Adrenal gland (tissue), 12 donors: ENCODE data around the gene SDK1. TPM values are rescaled to one million over a fixed set of nuclear protein-coding genes. Genes with fewer than 3 reads are reported as not detected.

ENCODE experiments used
- DNase-seq, 7 donors: peaks; one replicate each; pipeline ENCODE4 v3.0.0-alpha.2; 2019 to 2020
- H3K27ac ChIP-seq, 5 donors: fragments of 200-600 bp; sonication (generic) in 4 of 5; 1 replicate in 3 of 5; 2 replicates in 2 of 5; pipeline versions ENCODE4 v1.5.1 to v1.8.0; 2016 to 2020; ENCODE audit warnings: mild to moderate bottlenecking in 1 of 5
- H3K27me3 ChIP-seq: fragments of 200-600 bp; 2 replicates; pipeline ENCODE4 v1.8.0; 2021
- H3K36me3 ChIP-seq, 2 donors: fragments of 200-600 bp; replicated peaks in 1 of 2; 1 replicate in 1 of 2; 2 replicates in 1 of 2; pipeline versions ENCODE4 v1.5.1 to v1.8.0; 2018 to 2022
- H3K4me1 ChIP-seq, 2 donors: fragments of 200-600 bp; replicated peaks in 1 of 2; 1 replicate in 1 of 2; 2 replicates in 1 of 2; pipeline versions ENCODE4 v1.5.1 to v1.8.0; 2018 to 2021
- H3K4me3 ChIP-seq, 4 donors: fragments of 200-600 bp; sonication (generic) in 3 of 4; one replicate each; pipeline ENCODE4 v1.5.1; 2016 to 2018
- H3K9me3 ChIP-seq, 3 donors: fragments of 200-600 bp; sonication (generic) in 1 of 3; replicated peaks in 1 of 3; 1 replicate in 2 of 3; 2 replicates in 1 of 3; pipeline versions ENCODE4 v1.5.1 to v1.8.0; 2016 to 2021
- CTCF ChIP-seq, 6 experiments: fragments of 450-650 bp in 4 of 6; fragments of 200-600 bp in 2 of 6; sonication (generic) in 1 of 6; IDR thresholded peaks; 1 replicate in 5 of 6; 2 replicates in 1 of 6; pipeline versions ENCODE4 v1.5.1 to v1.8.0; 2016 to 2021; ENCODE audit warnings: antibody characterized with exemption in 6 of 6, mild to moderate bottlenecking in 2 of 6, moderate library complexity in 1 of 6
- POLR2A ChIP-seq, 2 donors: fragments of 450-650 bp; IDR thresholded peaks; one replicate each; pipeline ENCODE4 v1.6.1; 2017; ENCODE audit warnings: antibody characterized with exemption in 2 of 2, mild to moderate bottlenecking in 2 of 2, moderate library complexity in 1 of 2
- WGBS, 4 donors: extraction: QIAGEN DNeasy Blood & Tissue Kit in 2 of 4; methylation state at CpG; one replicate each; pipeline versions ENCODE4 v1.1.5 to v1.1.7; 2013 to 2017; 5-methylcytosine and 5-hydroxymethylcytosine counted together
- intact Hi-C, 2 donors: fragments of 100-400 bp; cut with DNase I; formaldehyde crosslinking; loops; one replicate each; pipeline versions ENCODE4 v1.14.1 to v1.15.0; 2022 to 2023
- polyA plus RNA-seq, 3 donors: library from polyadenylated mRNA; stranded (reverse); fragments of 200-250 nt in 2 of 3; fragments of 350-450 nt in 1 of 3; fragmentation: Illumina TruSeq in 1 of 3; extraction: RNeasy Lipid Tissue Mini Kit (QIAGEN cat#74804) in 1 of 3; gene quantifications; one replicate each; pipeline ENCODE4 v1.2.3, GENCODE V29; 2013 to 2014
- total RNA-seq, 9 donors: library from RNA; depleted of rRNA in 4 of 9; stranded (reverse); fragments of >200 nt in 4 of 9; fragments of 120-200 nt in 1 of 9; fragmentation: NEBNext Ultra II Directional in 1 of 9; extraction: Animal tissue kit (Norgen Biotek cat#: 25700) in 1 of 9; gene quantifications; one replicate each; pipeline versions ENCODE4 v1.1.0 to v1.2.4, GENCODE V29; 2013 to 2023
- donor health status: healthy with polysubstance abuse.
- donor health status: Bipolar disorder and iron deficiency.
- donor health status: DM: yes; HTN: yes; CAD: no.
- donor health status: DM: no; HTN: no; CAD: no.
- donor health status: DM: no; HTN: no; CAD: no.
- donor health status: DM: yes; HTN: yes; CAD: no.

The SDK1 gene
- total and polyA plus RNA-seq, 12 donors = 0.50 to 3.6 (median 1.5) TPM

GRCh38 chr7:3916146-3916545, 615.1 kb downstream of the SDK1 start:
- DNase-seq = no peak
- Histone ChIP-seq H3K27ac (no peak overlapping the region), H3K9me3 (no peaks in the 10 kb centered on the region), H3K27me3 (no peaks in the 10 kb centered on the region), H3K36me3 (no peaks in the 10 kb centered on the region), H3K4me3 (no peak overlapping the region), H3K4me1 (no peaks in the 10 kb centered on the region)
- 32 to 50% (median 43%) methylated on average over 1 of the region's 1 CpG for WGBS, 4 donors
- intact Hi-C loops = no loop called here
- TF ChIP-seq CTCF (IDR thresholded peaks at IDR 0.05) (no peak), POLR2A (IDR thresholded peaks at IDR 0.05) (no peak)

- WGBS, 4 donors = 61 to 84% (median 64%) methylated on average over 4 of the region's 4 CpGs
- Histone ChIP-seq H3K9me3 (no peaks in the 10 kb centered on the region), H3K4me3 (no peak overlapping the region), H3K4me1 (no peaks in the 10 kb centered on the region), H3K36me3 (no peaks in the 10 kb centered on the region), H3K27me3 (no peaks in the 10 kb centered on the region), H3K27ac (no peak overlapping the region)
- intact Hi-C loops = no loop called here
- no peak for TF ChIP-seq POLR2A (IDR thresholded peaks at IDR 0.05)
- TF ChIP-seq CTCF (IDR thresholded peaks at IDR 0.05) = no peak
- DNase-seq = peak in 1 of 7 donors; percentile 41
Observed at GRCh38 chr7:3917436-3917835, 616.4 kb downstream of the SDK1 start.

- TF ChIP-seq POLR2A (IDR thresholded peaks at IDR 0.05) (no peak), CTCF (IDR thresholded peaks at IDR 0.05) (no peak)
- Histone ChIP-seq H3K27me3 (no peaks in the 10 kb centered on the region), H3K4me3 (no peak overlapping the region), H3K36me3 (no peaks in the 10 kb centered on the region), H3K9me3 (no peaks in the 10 kb centered on the region), H3K4me1 (no peaks in the 10 kb centered on the region), H3K27ac (no peak overlapping the region)
- DNase-seq = no peak
- 83 to 88% (median 87%) methylated on average over 8 of the region's 8 CpGs for WGBS, 4 donors
- intact Hi-C loops = no loop called here
Observed at GRCh38 chr7:3918576-3918975, 617.5 kb downstream of the SDK1 start.

GRCh38 chr7:3922175-3922635, 621.2 kb downstream of the SDK1 start:
- DNase-seq = peak in 6 of 7 donors; percentile 25 to 76 (median 44)
- H3K9me3 ChIP-seq = no peaks in the 10 kb centered on the region
- intact Hi-C loops = no loop called here

More at GRCh38 chr7:3922175-3922635, 621.2 kb downstream of the SDK1 start:
- Histone ChIP-seq H3K4me3 (no peak overlapping the region), H3K27ac (no peak overlapping the region), H3K36me3 (no peaks in the 10 kb centered on the region), H3K27me3 (no peaks in the 10 kb centered on the region), H3K4me1 (no peaks in the 10 kb centered on the region)
- 48 to 61% (median 50%) methylated on average over 9 to 10 of the region's 10 CpGs for WGBS, 4 donors
- TF ChIP-seq POLR2A (IDR thresholded peaks at IDR 0.05) (no peak), CTCF (IDR thresholded peaks at IDR 0.05) (peak in 4 of 6 experiments; percentile 31 to 39 (median 36))
